SK-N-SH (cell line): ENCODE results near the gene FAM222A.

Experiments used
- MXI1 ChIP-seq: IDR thresholded peaks from 2 replicates; pipeline ENCODE4 v1.6.1; 2012; ENCODE audit warnings: mild to moderate bottlenecking, low read depth, low read length, improper control_type of control experiment
- NRF1 ChIP-seq: IDR thresholded peaks from 2 replicates; pipeline ENCODE4 v1.6.1; 2012; ENCODE audit warnings: low read depth, mild to moderate bottlenecking, low read length
- POLR2AphosphoS5 ChIP-seq: IDR thresholded peaks from 2 replicates; pipeline ENCODE4 v1.6.1; 2012; ENCODE audit warnings: low read depth, low read length
- SMC3 ChIP-seq: IDR thresholded peaks from 2 replicates; pipeline ENCODE4 v1.6.1; 2012; ENCODE audit warnings: low read depth, low read length, improper control_type of control experiment
- TAF1 ChIP-seq: IDR thresholded peaks from 2 replicates; pipeline ENCODE4 v1.6.1; 2012; ENCODE audit warnings: low read depth, mild to moderate bottlenecking, low read length, moderate library complexity, borderline replicate concordance
- TCF12 ChIP-seq: IDR thresholded peaks from 2 replicates; pipeline ENCODE4 v1.4.0; 2012
- YY1 ChIP-seq: IDR thresholded peaks from 2 replicates; pipeline ENCODE4 v1.4.0; 2012; ENCODE audit warnings: low read depth, mild to moderate bottlenecking
- TF ChIP-seq, protein P1 (sequence below): fragments of 200-600 bp; sonication (generic); IDR thresholded peaks from 2 replicates; pipeline ENCODE4 v1.6.1; 2017; ENCODE audit warnings: antibody characterized with exemption, mild to moderate bottlenecking, moderate library complexity
- TF ChIP-seq, protein P2 (sequence below): IDR thresholded peaks from 2 replicates; pipeline ENCODE4 v1.6.1; 2012; ENCODE audit warnings: mild to moderate bottlenecking, low read depth, low read length, moderate library complexity

DNA sequence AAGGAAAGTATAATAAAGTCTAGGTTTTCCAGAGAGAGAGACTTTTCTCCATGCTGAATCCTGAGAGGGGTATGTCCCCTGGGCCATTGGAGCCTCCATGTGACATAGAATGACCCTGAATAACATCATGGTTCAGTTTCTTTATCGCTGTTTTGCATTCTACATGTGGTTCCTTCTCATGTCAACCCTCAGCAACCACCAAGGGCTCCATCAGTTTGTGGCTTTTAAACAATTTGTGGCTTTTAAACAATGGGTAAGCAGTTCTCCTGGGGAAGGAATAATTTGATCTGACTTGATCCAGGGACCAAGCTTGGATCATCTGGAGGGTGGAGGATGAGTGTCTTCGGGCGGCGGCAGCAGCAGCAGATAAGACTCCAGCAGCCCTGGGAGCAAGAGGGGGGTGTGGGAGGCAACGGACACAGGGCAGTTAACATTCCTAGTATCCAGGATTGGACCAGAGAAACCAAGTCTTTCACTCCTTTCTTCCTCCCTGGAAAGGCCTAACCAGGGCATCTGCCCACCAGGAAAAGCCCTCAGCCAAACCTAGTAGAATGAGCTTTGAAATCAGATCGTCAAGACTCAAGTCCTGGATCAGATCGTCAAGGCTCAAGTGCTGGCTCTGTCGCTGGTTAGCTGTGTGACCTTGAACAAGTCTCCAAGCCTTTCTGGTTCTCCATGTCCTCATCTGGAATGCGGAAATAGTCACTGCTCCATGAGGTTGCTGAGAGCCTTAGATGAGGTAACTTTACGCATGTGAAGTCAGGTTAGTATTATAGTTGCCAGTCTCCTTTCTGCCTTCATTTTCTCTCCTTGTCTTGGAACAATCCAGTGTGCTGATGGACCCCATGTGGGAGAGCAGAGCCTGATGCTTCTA lies 27.8 kb upstream of the FAM222A start:
- TF ChIP-seq POLR2AphosphoS5, result no peak
- no peak for TF ChIP-seq NRF1
- TF ChIP-seq, protein P1, sequence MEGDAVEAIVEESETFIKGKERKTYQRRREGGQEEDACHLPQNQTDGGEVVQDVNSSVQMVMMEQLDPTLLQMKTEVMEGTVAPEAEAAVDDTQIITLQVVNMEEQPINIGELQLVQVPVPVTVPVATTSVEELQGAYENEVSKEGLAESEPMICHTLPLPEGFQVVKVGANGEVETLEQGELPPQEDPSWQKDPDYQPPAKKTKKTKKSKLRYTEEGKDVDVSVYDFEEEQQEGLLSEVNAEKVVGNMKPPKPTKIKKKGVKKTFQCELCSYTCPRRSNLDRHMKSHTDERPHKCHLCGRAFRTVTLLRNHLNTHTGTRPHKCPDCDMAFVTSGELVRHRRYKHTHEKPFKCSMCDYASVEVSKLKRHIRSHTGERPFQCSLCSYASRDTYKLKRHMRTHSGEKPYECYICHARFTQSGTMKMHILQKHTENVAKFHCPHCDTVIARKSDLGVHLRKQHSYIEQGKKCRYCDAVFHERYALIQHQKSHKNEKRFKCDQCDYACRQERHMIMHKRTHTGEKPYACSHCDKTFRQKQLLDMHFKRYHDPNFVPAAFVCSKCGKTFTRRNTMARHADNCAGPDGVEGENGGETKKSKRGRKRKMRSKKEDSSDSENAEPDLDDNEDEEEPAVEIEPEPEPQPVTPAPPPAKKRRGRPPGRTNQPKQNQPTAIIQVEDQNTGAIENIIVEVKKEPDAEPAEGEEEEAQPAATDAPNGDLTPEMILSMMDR, result no peak
- TF ChIP-seq TCF12, result no peak
- TF ChIP-seq, protein P2, sequence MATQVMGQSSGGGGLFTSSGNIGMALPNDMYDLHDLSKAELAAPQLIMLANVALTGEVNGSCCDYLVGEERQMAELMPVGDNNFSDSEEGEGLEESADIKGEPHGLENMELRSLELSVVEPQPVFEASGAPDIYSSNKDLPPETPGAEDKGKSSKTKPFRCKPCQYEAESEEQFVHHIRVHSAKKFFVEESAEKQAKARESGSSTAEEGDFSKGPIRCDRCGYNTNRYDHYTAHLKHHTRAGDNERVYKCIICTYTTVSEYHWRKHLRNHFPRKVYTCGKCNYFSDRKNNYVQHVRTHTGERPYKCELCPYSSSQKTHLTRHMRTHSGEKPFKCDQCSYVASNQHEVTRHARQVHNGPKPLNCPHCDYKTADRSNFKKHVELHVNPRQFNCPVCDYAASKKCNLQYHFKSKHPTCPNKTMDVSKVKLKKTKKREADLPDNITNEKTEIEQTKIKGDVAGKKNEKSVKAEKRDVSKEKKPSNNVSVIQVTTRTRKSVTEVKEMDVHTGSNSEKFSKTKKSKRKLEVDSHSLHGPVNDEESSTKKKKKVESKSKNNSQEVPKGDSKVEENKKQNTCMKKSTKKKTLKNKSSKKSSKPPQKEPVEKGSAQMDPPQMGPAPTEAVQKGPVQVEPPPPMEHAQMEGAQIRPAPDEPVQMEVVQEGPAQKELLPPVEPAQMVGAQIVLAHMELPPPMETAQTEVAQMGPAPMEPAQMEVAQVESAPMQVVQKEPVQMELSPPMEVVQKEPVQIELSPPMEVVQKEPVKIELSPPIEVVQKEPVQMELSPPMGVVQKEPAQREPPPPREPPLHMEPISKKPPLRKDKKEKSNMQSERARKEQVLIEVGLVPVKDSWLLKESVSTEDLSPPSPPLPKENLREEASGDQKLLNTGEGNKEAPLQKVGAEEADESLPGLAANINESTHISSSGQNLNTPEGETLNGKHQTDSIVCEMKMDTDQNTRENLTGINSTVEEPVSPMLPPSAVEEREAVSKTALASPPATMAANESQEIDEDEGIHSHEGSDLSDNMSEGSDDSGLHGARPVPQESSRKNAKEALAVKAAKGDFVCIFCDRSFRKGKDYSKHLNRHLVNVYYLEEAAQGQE, result no peak
- TF ChIP-seq TAF1, result no peak
- TF ChIP-seq YY1, result no peak
- TF ChIP-seq MXI1, result no peak
- no peak for TF ChIP-seq SMC3
